Activated CD4-positive, alpha-beta T cell treated with anti-CD3 and anti-CD28 coated beads for 36 hours (primary cell): Measurements from ENCODE around the gene CDIPT. TPM values are rescaled to one million over a fixed set of nuclear protein-coding genes. Genes with fewer than 3 reads are reported as not detected.
"Not testable (repeated sequence)": the region's sequence is repeated elsewhere in the genome, so short reads cannot be mapped to it uniquely, and the experiment has no call there.

Source experiments
- ATAC-seq: fragments of 200-7000 bp; cut with Tn5 transposase; one replicate; pipeline ENCODE4 v1.10.0; 2021; ENCODE audit warnings: mild to moderate bottlenecking, moderate library complexity
- CTCF ChIA-PET: fragments of 350-600 bp; sonication (Branson Sonifier 250); formaldehyde crosslinking; loops from one replicate; lab custom pipeline; 2021; ENCODE audit warnings: antibody characterized with exemption; lab: Charles Lee
- POLR2A ChIA-PET: fragments of 350-600 bp; sonication (Branson Sonifier 250); formaldehyde crosslinking; loops from one replicate; lab custom pipeline; 2021; ENCODE audit warnings: antibody characterized with exemption, inconsistent platforms; lab: Charles Lee
- DNase-seq: peaks from one replicate; pipeline ENCODE4 v3.0.0-alpha.2; 2020
- H3K27ac Mint-ChIP-seq: one replicate; pipeline ENCODE4 v1.8.0; 2021; ENCODE audit warnings: mixed read lengths
- H3K27me3 Mint-ChIP-seq: one replicate; pipeline ENCODE4 v1.8.0; 2021; ENCODE audit warnings: mixed read lengths
- H3K36me3 Mint-ChIP-seq: one replicate; pipeline ENCODE4 v1.8.0; 2021; ENCODE audit warnings: low read depth, mixed read lengths
- H3K4me1 Mint-ChIP-seq: one replicate; pipeline ENCODE4 v1.8.0; 2021; ENCODE audit warnings: mixed read lengths
- H3K4me3 Mint-ChIP-seq: one replicate; pipeline ENCODE4 v1.8.0; 2021; ENCODE audit warnings: mild to moderate bottlenecking, moderate library complexity, mixed read lengths
- H3K9me3 Mint-ChIP-seq: one replicate; pipeline ENCODE4 v1.8.0; 2021; ENCODE audit warnings: low read depth, mixed read lengths
- intact Hi-C, 2 experiments: fragments of 100-400 bp; cut with DNase I in 1 of 2; cut with micrococcal nuclease in 1 of 2; formaldehyde crosslinking; loops; one replicate each; pipeline versions ENCODE4 v1.14.2 to v1.15.1; 2022 to 2024; cut with DNase I, micrococcal nuclease
- total RNA-seq, 2 experiments: library from RNA; stranded (reverse); gene quantifications; one replicate each; pipeline ENCODE4 v1.2.3, GENCODE V29; 2021

CDIPT gene
- total RNA-seq, 2 experiments from 2014 or later, result 35.1 to 50.0 TPM

GRCh38 chr16:29844575-29845331 lies 18.3 kb downstream of the CDIPT start:
- DNase-seq, result no peak
- intact Hi-C loops, result loop anchor here in 1 of 2 experiments (5.0 kb wide), 2 partner anchors 53 to 98 kb away; partner anchors contain the start of gene SEZ6L2
- H3K9me3 Mint-ChIP-seq, result no peaks in the 10 kb centered on the region
- ChIA-PET CTCF (interaction anchor here (0.7 to 1.4 kb wide), 3 partner anchors 10 to 24 kb away, joined by 4 read pairs; partner anchors contain the start of gene MVP), POLR2A (no interaction called here)
- peaks cover 30% of the 10 kb centered on the region for H3K36me3 Mint-ChIP-seq
- peak overlapping the region; percentile 33 for H3K27ac Mint-ChIP-seq
- H3K27me3 Mint-ChIP-seq, result no peaks in the 10 kb centered on the region
- ATAC-seq, result no peak
- H3K4me3 Mint-ChIP-seq, result no peak overlapping the region
- peaks cover 7% of the 10 kb centered on the region for H3K4me1 Mint-ChIP-seq

- H3K9me3 Mint-ChIP-seq, result no peaks in the 10 kb centered on the region
- ChIA-PET CTCF (no interaction called here), POLR2A (no interaction called here)
- no peaks in the 10 kb centered on the region for H3K27me3 Mint-ChIP-seq
- intact Hi-C loops, result no loop called here
- peaks cover 31% of the 10 kb centered on the region for H3K36me3 Mint-ChIP-seq
- peaks cover 7% of the 10 kb centered on the region for H3K4me1 Mint-ChIP-seq
- no peak for ATAC-seq
- no peak overlapping the region for H3K4me3 Mint-ChIP-seq
- H3K27ac Mint-ChIP-seq, result no peak overlapping the region
- no peak for DNase-seq
Measured at GRCh38 chr16:29843931-29844330, 19.1 kb downstream of the CDIPT start.

- Mint-ChIP-seq H3K27ac (no peak overlapping the region), H3K9me3 (no peaks in the 10 kb centered on the region), H3K4me1 (peaks cover 2% of the 10 kb centered on the region), H3K4me3 (no peak overlapping the region), H3K27me3 (no peaks in the 10 kb centered on the region), H3K36me3 (peaks cover 31% of the 10 kb centered on the region)
- POLR2A ChIA-PET, result no interaction called here
- no peak for DNase-seq
- intact Hi-C loops, result no loop called here
- CTCF ChIA-PET, result interaction anchor here (0.6 to 1.2 kb wide), 6 partner anchors 10 to 142 kb away, joined by 3 to 7 read pairs (median 3); no protein-coding TSS in a partner anchor
- ATAC-seq, result peak; percentile 64
Measured at GRCh38 chr16:29842732-29843346, 20.2 kb downstream of the CDIPT start.

- Mint-ChIP-seq H3K4me3 (no peak overlapping the region), H3K27ac (no peak overlapping the region), H3K4me1 (no peaks in the 10 kb centered on the region), H3K27me3 (no peaks in the 10 kb centered on the region), H3K9me3 (no peaks in the 10 kb centered on the region), H3K36me3 (peaks cover 34% of the 10 kb centered on the region)
- ChIA-PET CTCF (no interaction called here), POLR2A (no interaction called here)
- no peak for DNase-seq
- intact Hi-C loops, result no loop called here
- ATAC-seq, result no peak
Measured at GRCh38 chr16:29841631-29842030, 21.4 kb downstream of the CDIPT start.

GRCh38 chr16:29840240-29840639 lies 22.8 kb downstream of the CDIPT start:
- Mint-ChIP-seq H3K27ac (no peak overlapping the region), H3K36me3 (peaks cover 35% of the 10 kb centered on the region), H3K9me3 (no peaks in the 10 kb centered on the region), H3K4me3 (no peak overlapping the region), H3K27me3 (no peaks in the 10 kb centered on the region), H3K4me1 (no peaks in the 10 kb centered on the region)
- intact Hi-C loops, result no loop called here
- DNase-seq, result no peak
- ChIA-PET CTCF (interaction anchor here (1.0 kb wide), 1 partner anchor 23 kb away, joined by 3 read pairs; no protein-coding TSS in a partner anchor), POLR2A (no interaction called here)
- no peak for ATAC-seq

- Mint-ChIP-seq H3K4me3 (no peak overlapping the region), H3K9me3 (no peaks in the 10 kb centered on the region), H3K27me3 (no peaks in the 10 kb centered on the region), H3K36me3 (peaks cover 33% of the 10 kb centered on the region), H3K27ac (no peak overlapping the region), H3K4me1 (no peaks in the 10 kb centered on the region)
- CTCF ChIA-PET, result no interaction called here
- intact Hi-C loops, result no loop called here
- ATAC-seq (no peak), DNase-seq (no peak)
- POLR2A ChIA-PET, result interaction anchor here (0.6 kb wide), 1 partner anchor 120 kb away, joined by 9 read pairs; no protein-coding TSS in a partner anchor
Measured at GRCh38 chr16:29839822-29840221, 23.2 kb downstream of the CDIPT start.

GRCh38 chr16:29837841-29838240 lies 25.2 kb downstream of the CDIPT start:
- CTCF ChIA-PET, result interaction anchor here (0.7 to 2.1 kb wide), 2 partner anchors 11 to 86 kb away, joined by 3 to 12 read pairs; no protein-coding TSS in a partner anchor
- Mint-ChIP-seq H3K9me3 (no peaks in the 10 kb centered on the region), H3K4me3 (no peak overlapping the region), H3K36me3 (peaks cover 47% of the 10 kb centered on the region), H3K27ac (no peak overlapping the region), H3K27me3 (no peaks in the 10 kb centered on the region), H3K4me1 (peaks cover 8% of the 10 kb centered on the region)
- intact Hi-C loops, result no loop called here
- DNase-seq (no peak), ATAC-seq (no peak)
- POLR2A ChIA-PET, result no interaction called here

- no peak for DNase-seq
- H3K9me3 Mint-ChIP-seq, result no peaks in the 10 kb centered on the region
- no peak overlapping the region for H3K27ac Mint-ChIP-seq
- POLR2A ChIA-PET, result no interaction called here
- no peak for ATAC-seq
- CTCF ChIA-PET, result interaction anchor here (2.1 kb wide), 1 partner anchor 12 kb away, joined by 12 read pairs; no protein-coding TSS in a partner anchor
- no peaks in the 10 kb centered on the region for H3K27me3 Mint-ChIP-seq
- peaks cover 8% of the 10 kb centered on the region for H3K4me1 Mint-ChIP-seq
- intact Hi-C loops, result no loop called here
- peaks cover 52% of the 10 kb centered on the region for H3K36me3 Mint-ChIP-seq
- H3K4me3 Mint-ChIP-seq, result no peak overlapping the region
Measured at GRCh38 chr16:29836623-29837022, 26.4 kb downstream of the CDIPT start.

- H3K27me3 Mint-ChIP-seq, result no peaks in the 10 kb centered on the region
- peaks cover 8% of the 10 kb centered on the region for H3K4me1 Mint-ChIP-seq
- ChIA-PET POLR2A (no interaction called here), CTCF (interaction anchor here (0.5 to 1.3 kb wide), 3 partner anchors 11 to 13 kb away, joined by 3 to 5 read pairs (median 3); no protein-coding TSS in a partner anchor)
- no peak overlapping the region for H3K4me3 Mint-ChIP-seq
- no peak overlapping the region for H3K27ac Mint-ChIP-seq
- intact Hi-C loops, result no loop called here
- peaks cover 52% of the 10 kb centered on the region for H3K36me3 Mint-ChIP-seq
- no peaks in the 10 kb centered on the region for H3K9me3 Mint-ChIP-seq
- ATAC-seq (no peak), DNase-seq (no peak)
Measured at GRCh38 chr16:29835926-29836325, 27.1 kb downstream of the CDIPT start.

GRCh38 chr16:29834079-29834478 lies 28.9 kb downstream of the CDIPT start:
- no peaks in the 10 kb centered on the region for H3K27me3 Mint-ChIP-seq
- DNase-seq, result peak; percentile 45
- POLR2A ChIA-PET, result no interaction called here
- H3K36me3 Mint-ChIP-seq, result peaks cover 41% of the 10 kb centered on the region
- H3K27ac Mint-ChIP-seq, result peak overlapping the region; percentile 55
- intact Hi-C loops, result no loop called here
- CTCF ChIA-PET, result interaction anchor here (1.1 to 2.0 kb wide), 2 partner anchors 14 kb away, joined by 6 read pairs; partner anchors contain the start of gene MVP
- H3K4me3 Mint-ChIP-seq, result no peak overlapping the region
- H3K4me1 Mint-ChIP-seq, result peaks cover 17% of the 10 kb centered on the region
- ATAC-seq, result peak; percentile 16
- no peaks in the 10 kb centered on the region for H3K9me3 Mint-ChIP-seq

GRCh38 chr16:29833219-29833618 lies 29.8 kb downstream of the CDIPT start:
- ChIA-PET POLR2A (interaction anchor here (0.5 to 0.6 kb wide), 3 partner anchors 9 to 39 kb away, joined by 3 to 7 read pairs (median 4); no protein-coding TSS in a partner anchor), CTCF (interaction anchor here (0.7 to 2.0 kb wide), 2 partner anchors 13 to 45 kb away, joined by 3 to 6 read pairs; partner anchors contain the start of gene MVP)
- H3K4me3 Mint-ChIP-seq, H3K27ac Mint-ChIP-seq, H3K9me3 Mint-ChIP-seq, intact Hi-C loops, DNase-seq, H3K27me3 Mint-ChIP-seq, ATAC-seq: not testable (repeated sequence)
- H3K36me3 Mint-ChIP-seq, result peaks cover 41% of the 10 kb centered on the region
- H3K4me1 Mint-ChIP-seq, result peaks cover 22% of the 10 kb centered on the region
